Measurements from ENCODE around the gene NAPA.

The NAPA gene

GRCh38 chr19:47497050-47497766 lies 17.7 kb downstream of the NAPA start:
- Histone ChIP-seq H3K4me3 (ENCODE audit: low read depth, low read length, poor library complexity, severe bottlenecking) (no peak overlapping the region), H3K4me2 (ENCODE audit: low read length) (no peak overlapping the region), H3K79me2 (ENCODE audit: insufficient read depth, low read length) (no peaks in the 10 kb centered on the region), H3K9me3 (ENCODE audit: low read length) (no peaks in the 10 kb centered on the region), H3F3A (ENCODE audit: insufficient read depth, low read length) (no peaks in the 10 kb centered on the region), H2AFZ (ENCODE audit: low read length) (no peak overlapping the region), H3K27me3 (ENCODE audit: insufficient read depth, low read length) (no peaks in the 10 kb centered on the region), H3K9me2 (ENCODE audit: low read depth, low read length) (no peaks in the 10 kb centered on the region), H4K20me1 (ENCODE audit: insufficient read depth, low read length) (no peaks in the 10 kb centered on the region), H3K36me3 (ENCODE audit: insufficient read depth, low read length) (peaks cover 26% of the 10 kb centered on the region; the same call in 1 of the 2 replicates), H3K27ac (ENCODE audit: low read depth, low read length, poor library complexity, severe bottlenecking) (no peak overlapping the region), H3K4me1 (ENCODE audit: insufficient read depth, low read length, severe bottlenecking) (no peaks in the 10 kb centered on the region), H3K9ac (ENCODE audit: low read length) (no peak overlapping the region)
- TF ChIP-seq EZH2 (IDR thresholded peaks at IDR 0.05; ENCODE audit: borderline replicate concordance, low read length) (no peak), CTCF (IDR thresholded peaks at IDR 0.05; ENCODE audit: low read length) (no peak)

GRCh38 chr19:47495478-47496372 lies 19.1 kb downstream of the NAPA start:
- Histone ChIP-seq H2AFZ (ENCODE audit: low read length) (no peak overlapping the region), H3K4me2 (ENCODE audit: low read length) (no peak overlapping the region), H3K4me1 (ENCODE audit: insufficient read depth, low read length, severe bottlenecking) (no peaks in the 10 kb centered on the region), H4K20me1 (ENCODE audit: insufficient read depth, low read length) (no peaks in the 10 kb centered on the region), H3K27ac (ENCODE audit: low read depth, low read length, poor library complexity, severe bottlenecking) (no peak overlapping the region), H3K9ac (ENCODE audit: low read length) (no peak overlapping the region), H3K27me3 (ENCODE audit: insufficient read depth, low read length) (no peaks in the 10 kb centered on the region), H3K36me3 (ENCODE audit: insufficient read depth, low read length) (peaks cover 22% of the 10 kb centered on the region; the same call in 1 of the 2 replicates), H3K79me2 (ENCODE audit: insufficient read depth, low read length) (no peaks in the 10 kb centered on the region), H3K9me3 (ENCODE audit: low read length) (no peaks in the 10 kb centered on the region), H3K4me3 (ENCODE audit: low read depth, low read length, poor library complexity, severe bottlenecking) (no peak overlapping the region), H3F3A (ENCODE audit: insufficient read depth, low read length) (no peaks in the 10 kb centered on the region), H3K9me2 (ENCODE audit: low read depth, low read length) (no peaks in the 10 kb centered on the region)
- TF ChIP-seq CTCF (IDR thresholded peaks at IDR 0.05; ENCODE audit: low read length), result no peak
- TF ChIP-seq EZH2 (IDR thresholded peaks at IDR 0.05; ENCODE audit: borderline replicate concordance, low read length), result no peak

- no peak overlapping the region for H3K4me2 ChIP-seq (ENCODE audit: low read length)
- peaks cover 22% of the 10 kb centered on the region; the same call in 1 of the 2 replicates for H3K36me3 ChIP-seq (ENCODE audit: insufficient read depth, low read length)
- H4K20me1 ChIP-seq (ENCODE audit: insufficient read depth, low read length), result no peaks in the 10 kb centered on the region
- no peaks in the 10 kb centered on the region for H3K9me2 ChIP-seq (ENCODE audit: low read depth, low read length)
- H2AFZ ChIP-seq (ENCODE audit: low read length), result no peak overlapping the region
- no peak for TF ChIP-seq CTCF (IDR thresholded peaks at IDR 0.05; ENCODE audit: low read length)
- no peak for TF ChIP-seq EZH2 (IDR thresholded peaks at IDR 0.05; ENCODE audit: borderline replicate concordance, low read length)
- H3K27ac ChIP-seq (ENCODE audit: low read depth, low read length, poor library complexity, severe bottlenecking), result no peak overlapping the region
- H3K27me3 ChIP-seq (ENCODE audit: insufficient read depth, low read length), result no peaks in the 10 kb centered on the region
- no peaks in the 10 kb centered on the region for H3F3A ChIP-seq (ENCODE audit: insufficient read depth, low read length)
- no peaks in the 10 kb centered on the region for H3K79me2 ChIP-seq (ENCODE audit: insufficient read depth, low read length)
- no peaks in the 10 kb centered on the region for H3K4me1 ChIP-seq (ENCODE audit: insufficient read depth, low read length, severe bottlenecking)
- no peaks in the 10 kb centered on the region for H3K9me3 ChIP-seq (ENCODE audit: low read length)
- H3K4me3 ChIP-seq (ENCODE audit: low read depth, low read length, poor library complexity, severe bottlenecking), result no peak overlapping the region
- H3K9ac ChIP-seq (ENCODE audit: low read length), result no peak overlapping the region
Measured at GRCh38 chr19:47494729-47495128, 20.1 kb downstream of the NAPA start.
